WERI-Rb-1 (cell line): Measurements from ENCODE around the gene TMPRSS12.

ENCODE experiments used
- DNase-seq: peaks from one replicate; pipeline ENCODE4 v3.0.0-alpha.2; 2020
- H3K27ac ChIP-seq: fragments of 250-450 bp; sonication (Bioruptor Pico); 2 replicates; pipeline ENCODE4 v1.5.1; 2020; ENCODE audit warnings: mild to moderate bottlenecking, moderate library complexity
- H3K27me3 ChIP-seq: fragments of 250-450 bp; sonication (Bioruptor Pico); 2 replicates; pipeline ENCODE4 v1.5.1; 2021; ENCODE audit warnings: mild to moderate bottlenecking, low read depth, moderate library complexity; ENCODE audit not compliant: insufficient read depth, severe bottlenecking
- H3K36me3 ChIP-seq: fragments of 250-450 bp; sonication (Bioruptor Pico); 2 replicates; pipeline ENCODE4 v1.5.1; 2020; ENCODE audit warnings: mild to moderate bottlenecking, moderate library complexity
- H3K4me3 ChIP-seq: 2 replicates; pipeline ENCODE4 v1.5.1; 2011; ENCODE audit warnings: low read depth, mild to moderate bottlenecking, control low read depth, low read length
- H3K9me3 ChIP-seq: fragments of 250-450 bp; sonication (Bioruptor Pico); 2 replicates; pipeline ENCODE4 v1.5.1; 2021; ENCODE audit warnings: mild to moderate bottlenecking, moderate library complexity; ENCODE audit not compliant: severe bottlenecking
- CTCF ChIP-seq: IDR thresholded peaks from 2 replicates; pipeline ENCODE4 v1.5.1; 2011; ENCODE audit warnings: low read depth, mild to moderate bottlenecking, control low read depth, inconsistent platforms, low read length

TMPRSS12 gene

GRCh38 chr12:50913224-50913623, 70.5 kb downstream of the TMPRSS12 start:
- Histone ChIP-seq H3K27me3 (no peaks in the 10 kb centered on the region), H3K27ac (no peak overlapping the region), H3K4me3 (no peak overlapping the region), H3K36me3 (no peaks in the 10 kb centered on the region), H3K9me3 (peaks cover 43% of the 10 kb centered on the region)
- no peak for DNase-seq
- TF ChIP-seq CTCF, result no peak

- DNase-seq, result no peak
- TF ChIP-seq CTCF, result no peak
- Histone ChIP-seq H3K36me3 (no peaks in the 10 kb centered on the region), H3K4me3 (no peak overlapping the region), H3K27me3 (no peaks in the 10 kb centered on the region), H3K27ac (no peak overlapping the region), H3K9me3 (peaks cover 46% of the 10 kb centered on the region)
Observed at GRCh38 chr12:50914872-50915484, 72.3 kb downstream of the TMPRSS12 start.

- TF ChIP-seq CTCF, result no peak
- Histone ChIP-seq H3K27ac (no peak overlapping the region), H3K4me3 (no peak overlapping the region), H3K9me3 (peaks cover 46% of the 10 kb centered on the region), H3K27me3 (no peaks in the 10 kb centered on the region), H3K36me3 (no peaks in the 10 kb centered on the region)
- DNase-seq, result no peak
Observed at GRCh38 chr12:50916292-50916691, 73.6 kb downstream of the TMPRSS12 start.

- Histone ChIP-seq H3K4me3 (no peak overlapping the region), H3K27ac (peak overlapping the region; percentile 73), H3K36me3 (no peaks in the 10 kb centered on the region), H3K27me3 (no peaks in the 10 kb centered on the region), H3K9me3 (peaks cover 29% of the 10 kb centered on the region)
- TF ChIP-seq CTCF, result no peak
- DNase-seq, result peak; percentile 41
Observed at GRCh38 chr12:50918584-50919316, 76.0 kb downstream of the TMPRSS12 start.

GRCh38 chr12:50922820-50923219, 80.1 kb downstream of the TMPRSS12 start:
- H3K9me3 ChIP-seq, result peaks cover 7% of the 10 kb centered on the region
- no peaks in the 10 kb centered on the region for H3K27me3 ChIP-seq
- no peak overlapping the region for H3K4me3 ChIP-seq
- TF ChIP-seq CTCF, result no peak
- no peaks in the 10 kb centered on the region for H3K36me3 ChIP-seq
- DNase-seq, result no peak
- H3K27ac ChIP-seq, result no peak overlapping the region
